ENCODE data around the gene SCAND1. TPM values are rescaled to one million over a fixed set of nuclear protein-coding genes. Genes with fewer than 3 reads are reported as not detected.

SCAND1 gene
- total RNA-seq, 3 donors from 2014 or later = 55.3 to 80.4 (median 60.7) TPM

- no peaks in the 10 kb centered on the region for H3K4me1 ChIP-seq (ENCODE audit: low read depth)
- no peak for TF ChIP-seq CTCF (IDR thresholded peaks at IDR 0.05)
- no peak overlapping the region for H3K4me3 ChIP-seq
- intact Hi-C loops (cut with DNase I, micrococcal nuclease) = no loop called here
- DNase-seq = no peak
- no peaks in the 10 kb centered on the region for H3K36me3 ChIP-seq (ENCODE audit: low read depth)
- ATAC-seq = no peak
- no peaks in the 10 kb centered on the region for H3K9me3 ChIP-seq
These were observed 44.5 kb downstream of the SCAND1 start for GRCh38 chr20:35909796-35910195.

DNA sequence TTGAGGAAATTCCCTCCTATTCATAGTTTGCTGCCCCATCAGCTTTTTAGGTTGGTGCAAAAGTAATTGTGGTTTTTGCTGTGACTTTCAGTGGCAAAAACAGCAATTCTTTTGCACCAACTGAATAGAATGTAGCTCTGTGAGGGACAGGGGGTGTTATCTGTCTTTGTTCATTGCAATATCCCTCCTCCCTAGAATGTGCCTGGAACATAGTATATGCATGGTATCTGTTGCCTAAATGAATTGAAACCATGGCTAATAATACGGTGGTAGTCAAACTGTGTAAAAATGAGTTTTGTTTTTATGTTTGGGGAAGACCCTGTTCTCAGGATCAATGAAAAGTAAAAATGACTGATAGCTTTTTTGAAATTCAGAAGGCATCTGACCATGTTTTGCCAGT is 45.1 kb downstream of the SCAND1 start:
- Histone ChIP-seq H3K4me1 (ENCODE audit: low read depth) (no peaks in the 10 kb centered on the region), H3K4me3 (no peak overlapping the region), H3K36me3 (ENCODE audit: low read depth) (no peaks in the 10 kb centered on the region), H3K9me3 (no peaks in the 10 kb centered on the region)
- no peak for DNase-seq
- ATAC-seq = no peak
- intact Hi-C loops (cut with DNase I, micrococcal nuclease) = no loop called here
- no peak for TF ChIP-seq CTCF (IDR thresholded peaks at IDR 0.05)

GRCh38 chr20:35908007-35908406 is 46.3 kb downstream of the SCAND1 start:
- Histone ChIP-seq H3K36me3 (ENCODE audit: low read depth) (no peaks in the 10 kb centered on the region), H3K9me3 (no peaks in the 10 kb centered on the region), H3K4me3 (no peak overlapping the region), H3K4me1 (ENCODE audit: low read depth) (no peaks in the 10 kb centered on the region)
- ATAC-seq (no peak), DNase-seq (no peak)
- intact Hi-C loops (cut with DNase I, micrococcal nuclease) = no loop called here
- no peak for TF ChIP-seq CTCF (IDR thresholded peaks at IDR 0.05)

DNA sequence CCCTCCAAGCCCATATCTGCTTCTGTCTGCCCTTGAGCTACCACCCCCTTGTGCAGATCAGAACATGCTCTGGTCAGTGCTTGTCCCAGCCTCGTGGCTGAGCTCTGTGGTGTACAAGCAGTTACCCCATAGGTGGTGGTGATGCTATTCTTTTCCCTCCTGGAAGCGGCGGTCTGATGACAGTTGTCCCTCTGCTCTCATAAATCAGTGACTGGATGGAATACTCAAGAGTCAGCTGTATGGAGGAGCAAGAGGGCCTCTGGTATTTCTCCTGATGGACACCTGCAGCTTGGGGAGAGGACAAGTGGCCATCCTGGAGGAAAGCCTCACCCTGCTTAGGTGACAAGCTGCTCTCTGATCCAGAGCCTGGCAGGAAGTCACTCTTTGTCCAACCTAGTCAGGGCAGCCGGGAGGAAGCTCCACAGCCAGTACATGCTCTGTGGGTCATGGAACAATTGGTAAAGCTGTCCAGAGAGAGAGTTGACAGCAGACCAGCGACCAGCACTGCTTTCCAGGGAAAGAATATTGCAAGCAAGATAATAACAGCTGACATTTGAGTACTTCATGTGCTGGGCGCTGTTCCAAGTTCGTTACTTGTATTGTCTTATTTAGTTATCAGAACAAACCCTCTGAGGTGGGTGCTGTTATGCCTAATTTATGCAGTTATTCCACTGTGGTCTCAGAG is 47.1 kb downstream of the SCAND1 start:
- DNase-seq (no peak), ATAC-seq (no peak)
- no peaks in the 10 kb centered on the region for H3K36me3 ChIP-seq (ENCODE audit: low read depth)
- H3K4me3 ChIP-seq = no peak overlapping the region
- no peaks in the 10 kb centered on the region for H3K4me1 ChIP-seq (ENCODE audit: low read depth)
- H3K9me3 ChIP-seq = no peaks in the 10 kb centered on the region
- intact Hi-C loops (cut with DNase I, micrococcal nuclease) = no loop called here
- TF ChIP-seq CTCF (IDR thresholded peaks at IDR 0.05) = no peak

DNA sequence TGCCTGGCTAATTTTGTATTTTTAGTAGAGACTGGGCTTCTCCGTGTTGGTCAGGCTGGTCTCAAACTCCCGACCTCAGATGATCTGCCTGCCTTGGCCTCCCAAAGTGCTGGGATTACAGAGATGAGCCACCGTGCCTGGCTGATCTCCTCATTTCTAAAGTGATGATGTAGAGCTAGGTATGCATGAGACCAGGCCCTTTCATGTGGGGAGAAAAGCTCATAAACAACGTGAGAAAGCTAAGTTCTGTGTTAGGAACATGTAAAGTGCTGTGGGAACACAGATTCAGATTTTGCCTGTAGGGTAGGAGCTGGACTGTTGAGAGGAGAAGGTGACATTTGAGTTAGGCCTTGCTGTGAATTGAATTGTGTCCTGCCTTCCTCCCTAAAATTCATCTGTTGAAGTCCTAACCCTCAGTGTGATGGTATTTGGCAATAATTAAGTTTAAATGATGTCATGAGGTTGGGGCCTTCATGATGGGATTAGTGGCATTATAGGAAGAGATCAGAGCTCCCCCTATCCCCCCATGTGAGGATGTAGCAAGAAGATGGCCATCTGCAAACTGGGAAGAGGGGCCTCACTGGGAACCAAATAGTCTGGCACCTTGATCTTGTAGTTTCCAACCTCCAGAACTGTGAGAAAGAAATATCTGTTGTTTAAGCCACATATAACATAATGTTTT is 49.2 kb downstream of the SCAND1 start:
- intact Hi-C loops (cut with DNase I, micrococcal nuclease) = no loop called here
- H3K9me3 ChIP-seq = no peaks in the 10 kb centered on the region
- DNase-seq (no peak), ATAC-seq (no peak)
- H3K36me3 ChIP-seq (ENCODE audit: low read depth) = no peaks in the 10 kb centered on the region
- TF ChIP-seq CTCF (IDR thresholded peaks at IDR 0.05) = no peak
- H3K4me3 ChIP-seq = no peak overlapping the region
- H3K4me1 ChIP-seq (ENCODE audit: low read depth) = no peaks in the 10 kb centered on the region

Measured in mucosa of descending colon (tissue), 3 donors.